Mononuclear cell (primary cell): Measurements from ENCODE around the gene COPG2. TPM values are rescaled to one million over a fixed set of nuclear protein-coding genes. Genes with fewer than 3 reads are reported as not detected.

ENCODE experiments used
- H3K27me3 ChIP-seq: 2 replicates; pipeline ENCODE4 v1.6.0; 2011; ENCODE audit warnings: low read length, control low read depth; ENCODE audit not compliant: insufficient read depth
- H3K4me1 ChIP-seq: 2 replicates; pipeline ENCODE4 v1.5.1; 2011; ENCODE audit warnings: mild to moderate bottlenecking, low read length, control low read depth; ENCODE audit not compliant: insufficient read depth
- H3K4me3 ChIP-seq: 2 replicates; pipeline ENCODE4 v1.5.1; 2011; ENCODE audit warnings: mild to moderate bottlenecking, low read length, moderate library complexity
- H3K9me3 ChIP-seq: 2 replicates; pipeline ENCODE4 v1.5.1; 2011; ENCODE audit warnings: low read depth, mild to moderate bottlenecking, control low read depth, low read length
- total RNA-seq: library from RNA; depleted of rRNA; stranded (reverse); fragments of >200 nt; gene quantifications from one replicate; pipeline ENCODE4 v1.2.3, GENCODE V29; 2012

Gene COPG2
- total RNA-seq, 1 donor, result 9.0 TPM

DNA sequence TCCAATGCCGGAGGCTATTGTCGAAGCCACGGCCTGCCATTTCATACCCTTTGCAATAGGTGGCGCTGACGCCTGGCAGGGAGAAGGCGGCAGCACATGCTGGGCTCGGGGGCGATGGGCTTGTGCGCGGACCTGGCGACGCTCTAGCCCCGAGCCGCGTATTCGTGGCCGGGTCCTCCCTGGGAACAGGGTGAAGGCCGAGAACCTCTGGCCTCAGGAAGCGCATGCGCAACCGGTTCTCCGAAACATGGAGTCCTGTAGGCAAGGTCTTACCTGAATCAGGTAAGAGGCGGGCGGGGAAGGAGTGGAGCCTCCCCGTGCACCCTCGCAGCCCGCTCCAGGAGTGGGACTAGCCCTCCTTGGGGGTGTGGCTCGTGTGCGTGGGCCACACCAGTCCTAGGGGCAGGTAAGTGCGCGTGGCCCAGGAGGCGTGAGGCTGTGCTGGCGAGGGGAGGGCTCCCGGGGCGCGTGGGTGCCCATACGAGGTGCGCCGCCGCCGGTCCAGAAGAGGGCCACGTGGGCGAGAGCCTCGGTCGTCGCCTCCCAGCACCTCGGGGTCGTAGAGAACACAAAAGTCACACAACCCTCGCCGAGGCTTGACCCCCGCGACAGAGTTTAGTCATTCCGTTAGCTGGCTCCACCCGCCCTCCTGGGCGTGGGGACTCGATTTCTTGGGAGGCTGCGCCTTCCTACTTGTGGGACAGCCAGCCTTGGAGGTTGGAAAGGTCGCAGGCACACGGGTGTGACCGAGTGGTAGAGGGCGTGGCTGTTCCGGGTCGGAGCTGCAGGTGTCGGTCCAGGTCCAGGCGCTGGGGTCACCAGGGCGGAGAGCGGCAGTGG lies 182.2 kb downstream of the COPG2 start:
- Histone ChIP-seq H3K9me3 (no peaks in the 10 kb centered on the region), H3K4me3 (peak overlapping the region; percentile 50), H3K4me1 (peaks cover 28% of the 10 kb centered on the region), H3K27me3 (peaks cover 35% of the 10 kb centered on the region)

DNA sequence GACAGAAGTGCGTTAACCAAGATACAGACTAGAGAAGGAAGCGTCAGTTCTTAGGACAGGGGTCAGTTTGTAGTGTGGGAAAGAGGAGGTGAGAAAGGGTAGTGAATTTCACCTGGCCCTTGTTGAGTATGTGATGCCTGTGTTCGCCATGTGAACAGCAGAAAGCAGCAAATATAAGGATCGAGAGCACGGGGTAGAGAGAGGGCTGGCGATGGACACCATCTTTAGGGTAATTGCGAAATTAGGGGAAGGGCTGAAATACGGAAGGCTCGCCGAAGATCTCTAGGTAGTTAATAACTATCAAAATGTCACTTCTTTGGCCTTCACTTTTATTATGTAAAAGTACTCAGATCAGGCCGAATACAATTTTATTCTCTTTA lies 182.8 kb downstream of the COPG2 start:
- peaks cover 21% of the 10 kb centered on the region for H3K4me1 ChIP-seq
- H3K4me3 ChIP-seq, result peak overlapping the region; percentile 50
- peaks cover 32% of the 10 kb centered on the region for H3K27me3 ChIP-seq
- H3K9me3 ChIP-seq, result no peaks in the 10 kb centered on the region

DNA sequence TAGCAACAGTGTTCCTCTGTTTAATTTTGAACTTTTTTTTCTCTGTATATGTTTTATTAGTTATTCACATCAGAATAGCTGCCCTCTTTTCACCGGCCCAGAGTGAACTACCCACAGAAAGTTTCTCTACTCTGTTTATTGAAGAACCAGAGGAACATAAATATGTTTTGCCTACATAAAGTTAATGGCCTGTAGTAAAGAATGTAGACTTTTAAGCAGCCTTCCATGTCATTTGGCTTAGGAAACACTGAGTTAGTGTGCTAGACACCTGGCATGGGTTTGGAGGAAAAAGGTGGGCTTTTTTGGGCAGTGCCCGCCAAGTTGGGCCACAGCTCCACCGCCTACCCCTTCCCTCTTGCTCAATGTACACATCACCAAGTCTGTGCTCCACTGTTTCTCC lies 185.5 kb downstream of the COPG2 start:
- no peak overlapping the region for H3K4me3 ChIP-seq
- peaks cover 14% of the 10 kb centered on the region for H3K27me3 ChIP-seq
- H3K9me3 ChIP-seq, result no peaks in the 10 kb centered on the region
- H3K4me1 ChIP-seq, result peaks cover 21% of the 10 kb centered on the region

DNA sequence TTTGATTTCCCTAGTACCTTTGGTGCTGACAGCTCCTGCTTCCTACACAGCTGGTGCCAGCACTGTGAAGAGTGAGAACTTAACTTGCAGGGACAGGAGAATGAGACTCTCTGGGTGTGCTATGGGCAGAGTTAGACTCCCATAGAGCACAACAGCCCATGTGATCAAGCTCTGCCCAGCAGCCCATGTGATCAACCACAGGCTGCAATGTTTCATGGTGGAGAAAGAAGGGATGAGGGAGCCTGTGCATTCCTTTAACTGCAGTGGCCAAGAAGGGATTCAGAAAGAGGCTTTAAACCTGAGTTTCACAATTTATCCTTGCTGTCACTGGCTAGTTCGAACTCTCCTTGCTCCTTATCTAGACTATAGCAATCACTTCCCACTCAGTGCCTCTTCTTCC lies 186.7 kb downstream of the COPG2 start:
- Histone ChIP-seq H3K4me1 (peaks cover 19% of the 10 kb centered on the region), H3K9me3 (no peaks in the 10 kb centered on the region), H3K4me3 (no peak overlapping the region), H3K27me3 (peaks cover 14% of the 10 kb centered on the region)

DNA sequence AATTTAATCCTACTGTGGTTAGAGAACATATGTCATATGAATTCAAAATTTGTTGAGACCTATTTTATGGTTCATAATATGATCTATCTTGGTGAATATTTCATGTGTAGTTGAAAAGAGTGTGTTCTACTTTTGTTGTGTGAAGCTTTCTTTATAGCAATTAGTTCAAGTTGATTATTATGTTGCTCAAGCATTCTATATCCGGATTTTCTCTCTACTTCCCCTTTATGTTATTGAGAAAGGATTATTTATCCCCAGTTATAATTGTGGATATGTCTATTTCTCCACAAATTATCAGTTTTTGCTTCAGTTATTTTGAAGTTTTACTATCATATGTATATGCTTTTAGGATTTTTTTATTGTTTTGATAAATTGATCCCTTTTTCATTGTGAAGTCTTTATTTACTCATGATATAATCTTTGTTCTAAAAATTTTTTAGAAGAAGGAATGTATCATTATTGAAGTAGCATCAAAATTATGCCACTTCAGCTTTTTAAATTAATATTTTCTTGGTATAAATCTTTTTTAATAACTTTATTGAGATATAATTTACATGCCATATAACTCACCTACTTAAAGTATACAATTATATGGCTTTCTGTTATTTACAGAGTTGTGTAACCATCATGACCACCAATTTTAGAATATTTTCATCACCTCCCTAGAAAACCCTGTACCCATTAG lies 188.7 kb downstream of the COPG2 start:
- H3K27me3 ChIP-seq, result peaks cover 6% of the 10 kb centered on the region
- H3K9me3 ChIP-seq, result no peaks in the 10 kb centered on the region
- H3K4me1 ChIP-seq, result peaks cover 12% of the 10 kb centered on the region
- H3K4me3 ChIP-seq, result no peak overlapping the region

DNA sequence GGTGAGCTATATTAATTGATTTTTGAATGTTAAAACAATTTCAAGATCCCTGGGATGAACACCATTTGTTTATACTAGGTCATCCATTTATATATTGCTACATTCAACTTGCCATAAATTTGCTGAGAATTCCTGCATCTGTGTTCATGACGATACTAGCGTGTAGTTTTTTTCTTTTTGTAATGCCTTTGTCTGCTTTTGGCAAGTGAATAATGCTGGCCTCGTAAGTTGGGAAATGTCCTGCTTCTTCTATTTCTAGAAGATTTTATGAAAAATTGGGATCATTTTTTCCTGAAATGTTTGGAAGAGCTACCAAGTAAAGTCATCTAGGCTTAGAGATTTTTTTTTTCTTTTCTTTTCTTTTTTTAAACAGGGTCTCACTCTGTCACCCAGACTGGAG lies 189.6 kb downstream of the COPG2 start:
- H3K4me1 ChIP-seq, result peaks cover 15% of the 10 kb centered on the region
- H3K27me3 ChIP-seq, result peaks cover 4% of the 10 kb centered on the region
- no peaks in the 10 kb centered on the region for H3K9me3 ChIP-seq
- no peak overlapping the region for H3K4me3 ChIP-seq

DNA sequence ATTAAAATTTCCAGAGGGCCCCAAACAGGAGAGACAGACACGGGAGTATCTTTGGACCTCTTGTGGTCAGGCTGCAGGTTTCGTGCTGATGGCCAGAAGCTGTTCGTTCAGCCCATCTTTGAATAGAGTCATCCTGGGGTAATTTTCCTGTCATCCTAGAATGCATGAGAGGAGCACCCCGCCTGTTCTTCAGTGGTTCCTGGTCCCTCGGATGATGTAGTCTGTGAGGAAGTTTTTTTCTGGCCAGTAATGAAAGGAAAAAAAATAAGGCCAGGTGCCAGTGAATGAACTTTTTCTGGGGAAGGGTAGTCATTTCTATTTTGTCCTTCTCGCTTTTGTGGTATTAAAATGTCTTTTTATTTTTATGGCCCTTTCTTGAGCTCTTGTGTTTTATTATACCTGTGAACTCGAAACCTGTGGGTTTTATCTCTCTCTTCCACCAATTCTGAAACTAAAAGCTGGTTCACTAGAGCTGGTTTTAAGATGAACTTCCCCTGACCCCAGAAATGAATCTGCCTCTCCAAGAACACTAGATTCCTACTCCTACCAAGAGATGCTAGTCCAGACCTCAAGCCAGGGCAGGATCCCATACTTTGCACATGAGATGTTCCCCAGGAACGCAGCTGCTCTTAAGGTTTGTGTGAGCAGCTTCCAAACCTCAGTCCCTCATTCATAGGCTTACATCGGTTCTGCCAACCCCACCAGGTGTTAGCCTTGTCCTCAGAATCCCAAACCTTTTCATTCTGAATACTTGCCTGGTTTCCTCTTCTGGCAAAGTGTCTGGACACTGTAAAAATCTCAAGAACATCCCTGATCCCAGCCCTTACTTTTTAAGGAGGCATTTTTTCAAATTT lies 192.0 kb downstream of the COPG2 start:
- Histone ChIP-seq H3K4me3 (no peak overlapping the region), H3K4me1 (peaks cover 26% of the 10 kb centered on the region), H3K9me3 (no peaks in the 10 kb centered on the region), H3K27me3 (no peaks in the 10 kb centered on the region)

DNA sequence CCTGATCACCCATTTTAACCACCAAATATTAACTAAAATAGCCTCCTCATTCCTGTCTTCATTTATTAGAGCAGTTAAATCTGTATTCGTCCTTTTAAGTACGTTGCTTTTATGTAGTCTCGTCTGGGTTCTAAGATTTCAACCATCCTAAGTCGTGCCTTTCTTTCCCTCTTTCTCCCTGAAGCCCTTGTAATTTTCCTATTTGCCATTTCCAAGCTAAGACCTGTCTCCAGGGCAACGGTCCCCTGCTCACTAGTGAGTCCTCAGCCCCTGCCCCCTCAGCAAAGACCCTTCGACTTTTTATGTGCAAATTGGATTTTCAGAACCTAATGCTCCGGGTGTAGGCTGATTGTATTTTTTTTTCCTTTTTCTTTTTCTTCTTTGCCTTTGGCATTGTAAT lies 192.8 kb downstream of the COPG2 start:
- Histone ChIP-seq H3K4me3 (no peak overlapping the region), H3K27me3 (no peaks in the 10 kb centered on the region), H3K4me1 (peaks cover 26% of the 10 kb centered on the region), H3K9me3 (no peaks in the 10 kb centered on the region)

DNA sequence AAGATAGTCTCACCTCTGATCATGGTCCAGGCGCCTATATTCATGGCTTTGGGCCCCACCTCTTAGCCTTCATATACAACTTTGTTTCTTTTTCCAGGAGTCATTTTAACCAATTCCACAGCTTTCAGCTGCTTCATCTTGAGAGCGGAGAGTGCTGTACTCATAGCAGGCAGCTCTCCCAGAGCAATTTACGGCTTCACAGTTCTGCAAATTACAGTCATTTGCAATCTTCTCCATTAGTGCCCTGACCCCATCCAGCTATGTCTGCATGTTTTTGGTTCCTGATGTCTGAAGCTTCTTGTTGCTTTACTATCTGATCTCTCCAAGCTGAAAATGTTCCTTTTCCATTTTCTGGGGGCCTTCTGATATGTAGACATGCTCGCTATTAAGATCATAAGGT lies 194.7 kb downstream of the COPG2 start:
- Histone ChIP-seq H3K4me1 (peaks cover 21% of the 10 kb centered on the region), H3K4me3 (no peak overlapping the region), H3K27me3 (no peaks in the 10 kb centered on the region), H3K9me3 (no peaks in the 10 kb centered on the region)

DNA sequence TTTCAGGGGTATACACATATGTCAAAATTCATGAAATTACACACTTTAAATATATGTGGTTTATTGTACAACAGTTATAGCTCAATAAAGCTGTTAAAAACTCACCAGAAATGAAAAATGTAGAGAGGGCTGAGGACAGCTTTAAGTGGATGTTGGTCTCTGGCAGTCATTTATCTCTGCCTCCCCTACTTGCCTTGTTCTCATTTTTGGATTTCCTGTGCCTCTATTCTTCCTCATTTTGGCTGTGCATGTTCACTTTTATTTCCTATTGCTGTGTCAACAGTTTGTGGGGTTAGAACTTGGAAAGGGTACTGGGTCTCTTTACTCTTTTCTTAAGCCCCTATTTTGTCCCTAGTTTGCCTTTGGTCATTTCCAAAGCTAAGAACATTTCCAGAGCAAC lies 195.3 kb downstream of the COPG2 start:
- Histone ChIP-seq H3K9me3 (no peaks in the 10 kb centered on the region), H3K27me3 (no peaks in the 10 kb centered on the region), H3K4me1 (peaks cover 21% of the 10 kb centered on the region), H3K4me3 (no peak overlapping the region)

DNA sequence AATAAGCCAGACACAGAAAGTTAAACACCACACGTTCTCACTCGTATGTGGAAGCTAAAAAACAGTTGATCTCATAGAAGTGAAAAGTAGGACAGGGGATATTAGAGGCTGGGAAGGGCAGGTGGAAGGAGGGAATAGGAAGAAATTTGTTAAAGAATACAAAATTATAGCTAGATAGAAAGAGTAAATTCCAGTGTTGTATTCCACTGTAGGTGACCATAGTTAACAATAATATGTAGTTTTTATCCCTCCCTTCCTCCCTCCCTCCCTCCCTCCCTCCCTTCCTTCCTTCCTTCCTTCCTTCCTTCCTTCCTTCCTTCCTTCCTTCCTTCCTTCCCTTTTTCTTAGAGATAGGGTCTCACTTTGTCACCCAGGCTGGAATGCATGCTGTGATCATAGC lies 196.6 kb downstream of the COPG2 start:
- no peak overlapping the region for H3K4me3 ChIP-seq
- H3K4me1 ChIP-seq, result peaks cover 21% of the 10 kb centered on the region
- no peaks in the 10 kb centered on the region for H3K9me3 ChIP-seq
- H3K27me3 ChIP-seq, result no peaks in the 10 kb centered on the region

DNA sequence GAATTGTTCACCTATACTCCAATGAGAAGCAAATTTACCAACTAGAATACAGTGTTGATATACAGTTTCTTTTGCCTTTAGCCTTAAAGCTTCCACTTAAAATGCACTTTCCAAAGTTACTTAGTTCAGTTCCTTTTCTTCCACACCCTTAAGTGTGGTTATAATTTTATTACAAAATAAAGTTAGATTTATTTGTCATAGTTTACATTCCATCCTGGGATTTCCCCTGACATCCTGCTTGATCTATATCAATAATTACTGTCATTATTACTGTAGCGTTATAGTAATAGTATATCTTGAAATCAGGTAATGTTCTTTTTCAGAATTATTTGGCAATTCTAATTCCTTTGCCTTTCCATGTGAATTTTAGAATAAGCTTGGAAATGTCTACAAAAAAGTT lies 199.9 kb downstream of the COPG2 start:
- Histone ChIP-seq H3K27me3 (no peaks in the 10 kb centered on the region), H3K4me1 (peaks cover 8% of the 10 kb centered on the region), H3K9me3 (no peaks in the 10 kb centered on the region), H3K4me3 (no peak overlapping the region)

DNA sequence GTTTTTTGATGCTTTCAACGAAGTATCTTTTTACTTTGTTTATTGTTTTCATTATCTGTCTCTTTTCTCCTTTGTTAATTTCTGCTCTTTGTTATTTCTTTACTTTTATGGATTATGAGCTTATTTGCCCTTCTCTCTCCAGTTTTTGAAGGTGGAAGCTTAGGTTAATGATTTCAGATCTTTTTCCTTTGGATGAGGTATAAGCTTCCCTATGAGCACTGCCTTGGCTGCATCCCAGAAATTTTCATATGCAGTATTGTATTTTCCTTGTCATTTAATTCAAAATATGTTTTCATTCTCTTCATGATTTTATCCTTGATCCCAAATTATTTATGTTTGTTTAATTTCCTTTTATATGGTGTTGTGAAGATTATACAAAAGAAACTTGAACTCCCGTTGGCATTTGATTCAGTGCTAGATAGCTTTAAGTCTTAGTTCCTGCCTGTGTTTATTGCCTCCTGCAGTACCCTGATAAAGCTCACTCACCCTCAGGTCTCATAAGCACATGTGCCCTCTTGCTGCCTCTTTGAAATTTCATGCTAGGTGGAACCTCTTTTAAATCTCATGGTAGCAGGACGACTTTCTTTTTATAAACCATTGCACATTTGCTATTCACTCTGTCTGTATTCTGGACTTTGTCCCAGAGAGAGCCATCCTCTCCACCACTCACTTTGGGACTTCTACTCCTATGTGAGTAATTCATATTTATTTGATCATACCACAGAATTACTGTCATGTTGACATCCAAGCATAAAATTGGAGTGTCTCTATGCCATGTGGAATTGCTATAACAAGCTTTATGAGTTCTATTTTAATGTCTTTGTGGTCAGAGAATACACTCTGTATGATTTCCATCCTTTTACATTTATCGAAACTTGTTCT lies 204.8 kb downstream of the COPG2 start:
- Histone ChIP-seq H3K9me3 (no peaks in the 10 kb centered on the region), H3K4me3 (no peak overlapping the region), H3K4me1 (no peaks in the 10 kb centered on the region), H3K27me3 (no peaks in the 10 kb centered on the region)

DNA sequence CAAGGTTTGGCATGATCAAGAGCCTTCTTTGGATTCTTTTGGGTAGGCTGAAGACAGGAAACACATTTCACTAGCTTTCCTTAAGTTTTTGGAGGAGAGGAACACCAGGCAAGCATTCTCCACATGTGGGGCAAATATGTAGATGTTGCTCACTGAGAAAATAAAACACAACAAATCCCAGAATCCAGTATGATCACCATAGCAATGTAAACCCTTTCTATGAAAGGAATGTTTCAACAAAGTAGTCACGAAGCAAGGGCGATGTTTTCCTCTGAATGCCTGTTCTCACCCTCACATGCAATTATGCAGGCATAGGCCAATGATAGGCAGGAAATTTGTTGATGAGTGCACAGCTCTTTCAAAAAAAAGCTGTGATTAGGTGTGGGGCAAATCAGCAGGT lies 207.3 kb downstream of the COPG2 start:
- H3K27me3 ChIP-seq, result no peaks in the 10 kb centered on the region
- H3K4me1 ChIP-seq, result peaks cover 3% of the 10 kb centered on the region
- no peak overlapping the region for H3K4me3 ChIP-seq

More for the DNA sequence above, 207.3 kb downstream of the COPG2 start:
- H3K9me3 ChIP-seq, result no peaks in the 10 kb centered on the region
